PC-9 (cell line): Measurements from ENCODE around the gene PHYKPL. TPM values are rescaled to one million over a fixed set of nuclear protein-coding genes. Genes with fewer than 3 reads are reported as not detected.

ENCODE experiments used
- BruUV-seq: library from RNA; stranded (reverse); fragments of 400-500 nt; replicated peaks from 2 replicates; lab custom pipeline; 2021; lab: Mats Ljungman, UMichigan
- CTCF ChIA-PET: fragments of 300-600 bp; sonication (Branson Sonifier 250); formaldehyde crosslinking; loops from one replicate; lab custom pipeline; 2022; ENCODE audit warnings: antibody characterized with exemption; lab: Charles Lee
- POLR2A ChIA-PET: fragments of 300-600 bp; sonication (Branson Sonifier 250); formaldehyde crosslinking; loops from one replicate; lab custom pipeline; 2022; ENCODE audit warnings: antibody characterized with exemption; ENCODE audit not compliant: unreplicated experiment; lab: Charles Lee
- DNase-seq, 2 experiments: peaks; one replicate each; pipeline versions ENCODE4 v3.0.0 to v3.0.0-alpha.2; 2015 to 2022; ENCODE audit warnings: mixed read lengths in 1 of 2
- H2AFZ ChIP-seq: fragments of 200-600 bp; sonication (generic); 2 replicates; pipeline ENCODE4 v1.8.1; 2017; ENCODE audit warnings: antibody characterized with exemption
- H3F3A ChIP-seq: fragments of 200-600 bp; sonication (generic); 2 replicates; pipeline ENCODE4 v1.8.1; 2017; ENCODE audit warnings: antibody characterized with exemption, mild to moderate bottlenecking, low read depth; ENCODE audit not compliant: insufficient read depth
- H3K27ac ChIP-seq: fragments of 200-600 bp; sonication (generic); 2 replicates; pipeline ENCODE4 v1.6.1; 2016; ENCODE audit warnings: mixed run types
- H3K27me3 ChIP-seq: fragments of 200-600 bp; sonication (generic); 2 replicates; pipeline ENCODE4 v1.6.1; 2016; ENCODE audit warnings: low read depth, mixed run types; ENCODE audit not compliant: insufficient read depth
- H3K36me3 ChIP-seq: fragments of 200-600 bp; sonication (generic); 2 replicates; pipeline ENCODE4 v1.6.1; 2016; ENCODE audit warnings: low read depth, mixed run types
- H3K4me1 ChIP-seq: fragments of 200-600 bp; sonication (generic); replicated peaks from 2 replicates; pipeline ENCODE4 v1.6.1; 2016; ENCODE audit warnings: mixed run types; ENCODE audit not compliant: insufficient read depth
- H3K4me2 ChIP-seq: fragments of 200-600 bp; sonication (generic); 2 replicates; pipeline ENCODE4 v1.6.1; 2017; ENCODE audit warnings: mixed run types
- H3K4me3 ChIP-seq: fragments of 200-600 bp; sonication (generic); 2 replicates; pipeline ENCODE4 v1.6.1; 2016; ENCODE audit warnings: mixed run types
- H3K79me2 ChIP-seq: fragments of 200-600 bp; sonication (generic); 2 replicates; pipeline ENCODE4 v1.6.1; 2017; ENCODE audit warnings: low read depth, mixed run types
- H3K9me2 ChIP-seq: fragments of 200-600 bp; sonication (generic); 2 replicates; pipeline ENCODE4 v1.8.1; 2017; ENCODE audit warnings: mild to moderate bottlenecking; ENCODE audit not compliant: insufficient read depth
- H3K9me3 ChIP-seq: fragments of 200-600 bp; sonication (generic); 2 replicates; pipeline ENCODE4 v1.8.1; 2016; ENCODE audit warnings: low read depth; ENCODE audit not compliant: insufficient read depth
- H4K20me1 ChIP-seq: fragments of 200-600 bp; sonication (generic); 2 replicates; pipeline ENCODE4 v1.8.1; 2017; ENCODE audit not compliant: insufficient read depth
- EZH2 ChIP-seq: fragments of 200-600 bp; sonication (generic); IDR thresholded peaks from 2 replicates; pipeline ENCODE4 v1.8.0; 2017; ENCODE audit warnings: antibody characterized with exemption, low read depth
- intact Hi-C: fragments of 100-400 bp; cut with micrococcal nuclease; formaldehyde crosslinking; loops from one replicate; pipeline ENCODE4 v1.10.0; 2022; ENCODE audit not compliant: unreplicated experiment
- total RNA-seq: library from RNA; stranded (reverse); gene quantifications from 2 replicates; pipeline ENCODE4 v1.2.3, GENCODE V29; 2021
- TF ChIP-seq, protein P1 (sequence below): fragments of 200-600 bp; sonication (generic); conservative IDR thresholded peaks from 2 replicates; pipeline ENCODE4 v1.6.1; 2017; ENCODE audit warnings: mixed run types, antibody characterized with exemption, mild to moderate bottlenecking, moderate library complexity

The PHYKPL gene
- total RNA-seq, 1 experiment from 2014 or later = 73.7 TPM

DNA sequence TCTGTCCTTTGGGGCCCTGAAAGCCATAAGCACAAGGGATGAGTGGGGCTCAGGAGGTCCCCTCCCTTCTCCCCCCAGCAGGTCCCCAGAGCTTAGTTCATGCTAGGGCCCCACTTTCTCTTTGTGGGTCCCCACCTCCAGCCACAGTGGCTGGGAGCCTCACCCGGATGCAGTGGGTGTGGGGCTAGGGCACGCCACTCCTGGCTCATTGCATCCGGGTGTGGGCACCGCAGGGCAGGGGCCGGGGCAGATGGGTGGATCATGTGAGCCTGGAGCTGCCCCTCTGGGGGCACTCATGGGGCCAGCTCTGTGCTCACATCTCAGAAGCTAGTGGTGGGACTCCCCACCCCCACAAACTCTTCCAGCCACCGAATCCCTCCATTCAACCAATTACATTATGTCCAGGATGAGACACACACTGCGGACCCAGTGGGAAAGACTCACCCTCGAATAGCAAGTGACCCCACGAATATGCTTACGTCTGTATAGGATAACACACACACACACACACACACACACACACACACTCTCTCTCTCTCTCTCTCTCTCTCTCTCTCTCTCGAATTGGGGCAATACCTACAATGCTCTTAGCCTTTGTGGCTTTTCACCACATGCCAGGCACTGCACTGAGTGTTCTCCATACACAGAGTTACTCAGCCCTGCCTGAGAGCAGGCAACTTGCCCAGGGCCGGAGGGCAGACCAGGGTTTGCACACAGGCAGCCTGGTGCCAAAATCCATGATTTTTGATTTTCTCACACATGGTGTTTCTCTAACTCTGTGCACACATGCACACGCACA, 16.8 kb upstream of the PHYKPL start:
- BruUV-seq = no TSS peak
- Histone ChIP-seq H3K27me3 (peaks cover 66% of the 10 kb centered on the region), H2AFZ (no peak overlapping the region), H4K20me1 (no peaks in the 10 kb centered on the region), H3K27ac (no peak overlapping the region), H3K9me2 (no peaks in the 10 kb centered on the region), H3K9me3 (no peaks in the 10 kb centered on the region), H3K36me3 (no peaks in the 10 kb centered on the region), H3K4me2 (no peak overlapping the region), H3K79me2 (no peaks in the 10 kb centered on the region), H3F3A (no peaks in the 10 kb centered on the region), H3K4me3 (no peak overlapping the region), H3K4me1 (no peaks in the 10 kb centered on the region)
- POLR2A ChIA-PET = no interaction called here
- CTCF ChIA-PET = no interaction called here
- no peak for DNase-seq
- no peak for TF ChIP-seq EZH2
- TF ChIP-seq, protein P1, sequence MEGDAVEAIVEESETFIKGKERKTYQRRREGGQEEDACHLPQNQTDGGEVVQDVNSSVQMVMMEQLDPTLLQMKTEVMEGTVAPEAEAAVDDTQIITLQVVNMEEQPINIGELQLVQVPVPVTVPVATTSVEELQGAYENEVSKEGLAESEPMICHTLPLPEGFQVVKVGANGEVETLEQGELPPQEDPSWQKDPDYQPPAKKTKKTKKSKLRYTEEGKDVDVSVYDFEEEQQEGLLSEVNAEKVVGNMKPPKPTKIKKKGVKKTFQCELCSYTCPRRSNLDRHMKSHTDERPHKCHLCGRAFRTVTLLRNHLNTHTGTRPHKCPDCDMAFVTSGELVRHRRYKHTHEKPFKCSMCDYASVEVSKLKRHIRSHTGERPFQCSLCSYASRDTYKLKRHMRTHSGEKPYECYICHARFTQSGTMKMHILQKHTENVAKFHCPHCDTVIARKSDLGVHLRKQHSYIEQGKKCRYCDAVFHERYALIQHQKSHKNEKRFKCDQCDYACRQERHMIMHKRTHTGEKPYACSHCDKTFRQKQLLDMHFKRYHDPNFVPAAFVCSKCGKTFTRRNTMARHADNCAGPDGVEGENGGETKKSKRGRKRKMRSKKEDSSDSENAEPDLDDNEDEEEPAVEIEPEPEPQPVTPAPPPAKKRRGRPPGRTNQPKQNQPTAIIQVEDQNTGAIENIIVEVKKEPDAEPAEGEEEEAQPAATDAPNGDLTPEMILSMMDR = no peak
- intact Hi-C loops = no loop called here

DNA sequence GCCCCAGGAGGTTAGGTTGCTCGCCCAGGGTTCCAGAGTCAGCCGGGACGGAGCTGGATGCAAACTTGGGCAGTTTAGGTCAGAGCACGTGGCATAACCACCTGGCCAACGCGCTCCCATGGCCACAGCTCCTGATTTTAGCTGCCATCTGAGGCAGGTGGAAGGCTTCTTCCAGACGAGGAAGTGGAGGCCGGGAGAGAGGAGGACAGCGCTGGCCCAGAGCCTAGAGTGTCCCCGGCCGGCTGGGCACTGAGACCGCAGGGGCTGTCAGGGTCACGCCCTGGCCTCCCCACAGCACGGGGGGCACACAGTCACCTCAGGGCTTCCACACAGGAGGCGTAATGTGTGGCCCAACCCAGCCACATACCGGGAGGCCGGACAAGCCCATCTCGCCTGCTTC, 16.1 kb upstream of the PHYKPL start:
- Histone ChIP-seq H3F3A (no peaks in the 10 kb centered on the region), H3K27me3 (peaks cover 63% of the 10 kb centered on the region), H3K9me2 (no peaks in the 10 kb centered on the region), H3K36me3 (no peaks in the 10 kb centered on the region), H3K9me3 (no peaks in the 10 kb centered on the region), H3K4me3 (no peak overlapping the region), H3K4me2 (no peak overlapping the region), H4K20me1 (no peaks in the 10 kb centered on the region), H2AFZ (no peak overlapping the region), H3K79me2 (no peaks in the 10 kb centered on the region), H3K27ac (no peak overlapping the region), H3K4me1 (no peaks in the 10 kb centered on the region)
- intact Hi-C loops = no loop called here
- TF ChIP-seq, protein P1 = no peak
- TF ChIP-seq EZH2 = no peak
- BruUV-seq = no TSS peak
- ChIA-PET POLR2A (no interaction called here), CTCF (no interaction called here)
- DNase-seq = peak in 1 of 2 experiments; percentile 23

DNA sequence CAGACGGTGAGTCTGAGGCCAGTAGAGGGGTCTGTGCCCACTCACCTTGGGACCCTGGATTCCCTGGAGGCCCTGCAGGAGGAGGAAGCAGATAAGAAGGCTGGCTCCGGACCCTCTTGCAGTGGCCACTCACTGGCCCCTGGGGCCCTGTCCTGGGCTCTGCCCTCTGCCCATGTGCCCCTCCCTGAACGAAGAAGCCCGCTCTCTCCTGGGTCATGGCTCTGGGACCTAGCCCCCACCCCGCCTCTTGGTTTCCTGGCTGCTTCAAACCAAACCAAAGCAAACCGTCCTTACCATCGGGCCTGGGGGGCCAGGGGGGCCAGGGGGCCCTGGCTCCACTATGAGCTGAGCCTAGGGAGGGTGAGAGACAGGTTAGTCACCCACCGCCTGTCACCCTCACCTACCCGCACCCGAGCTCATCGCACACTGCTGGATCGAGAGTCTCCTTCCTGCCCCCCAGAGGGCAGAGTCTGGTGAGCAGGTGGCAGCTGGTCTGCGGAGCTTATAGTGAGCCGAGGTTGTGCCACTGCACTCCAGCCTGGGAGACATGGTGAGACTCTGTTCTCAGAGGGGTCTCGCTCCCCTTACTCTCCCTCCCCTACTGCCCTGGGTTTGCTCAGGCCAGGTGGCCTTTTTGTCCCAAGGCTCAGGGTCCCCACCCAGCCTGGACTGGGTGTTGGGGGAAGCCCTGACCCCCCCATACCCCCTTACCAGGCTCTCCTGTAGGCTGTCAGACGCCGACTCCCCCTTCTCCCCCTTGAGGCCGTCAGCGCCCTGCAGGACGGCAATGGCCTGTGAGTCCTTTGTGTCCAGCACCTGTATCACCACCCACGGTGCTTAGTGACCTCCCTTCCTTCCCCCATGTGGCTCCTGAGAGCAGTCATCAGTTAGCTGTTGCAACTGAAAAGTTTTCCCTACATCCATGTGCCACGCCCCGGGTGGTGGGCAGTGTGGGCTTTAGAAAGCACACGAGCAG, 15.2 kb upstream of the PHYKPL start:
- CTCF ChIA-PET = no interaction called here

More for the DNA sequence above, 15.2 kb upstream of the PHYKPL start:
- Histone ChIP-seq H3K4me2 (no peak overlapping the region), H3K27ac (no peak overlapping the region), H3K9me2 (no peaks in the 10 kb centered on the region), H3K4me1 (no peaks in the 10 kb centered on the region), H2AFZ (no peak overlapping the region), H3K27me3 (peaks cover 67% of the 10 kb centered on the region), H3K79me2 (no peaks in the 10 kb centered on the region), H3K4me3 (no peak overlapping the region), H3F3A (no peaks in the 10 kb centered on the region), H3K9me3 (no peaks in the 10 kb centered on the region), H4K20me1 (no peaks in the 10 kb centered on the region), H3K36me3 (no peaks in the 10 kb centered on the region)
- POLR2A ChIA-PET = no interaction called here
- no peak for DNase-seq
- BruUV-seq = no TSS peak
- intact Hi-C loops = no loop called here
- TF ChIP-seq EZH2 = no peak
- TF ChIP-seq, protein P1 = no peak
